IMR-90 (cell line): ENCODE measurements around the gene TAOK1. TPM values are rescaled to one million over a fixed set of nuclear protein-coding genes. Genes with fewer than 3 reads are reported as not detected.

ENCODE experiments used
- ATAC-seq: fragments of 200-7000 bp; cut with Tn5 transposase; 2 replicates; pipeline ENCODE4 v1.9.1; 2020; ENCODE audit warnings: low read depth, mild to moderate bottlenecking, moderate library complexity
- BruUV-seq: library from RNA; stranded (reverse); fragments of 400-500 nt; replicated peaks from 2 replicates; lab custom pipeline; 2021; lab: Mats Ljungman, UMichigan
- CTCF ChIA-PET: fragments of 300-600 bp; formaldehyde crosslinking; extraction: SDS; loops from one replicate; lab custom pipeline; 2021; ENCODE audit warnings: antibody characterized with exemption; lab: Yijun Ruan, JAX
- POLR2A ChIA-PET: fragments of 300-600 bp; sonication (Branson Sonifier 250); formaldehyde crosslinking; loops from one replicate; lab custom pipeline; 2022; ENCODE audit warnings: antibody characterized with exemption; ENCODE audit not compliant: unreplicated experiment; lab: Charles Lee
- DNase-seq: peaks from one replicate; pipeline ENCODE4 v3.0.0; 2013
- H2AFZ ChIP-seq: replicated peaks from 2 replicates; pipeline ENCODE3; 2013; ENCODE audit warnings: low read length, mild to moderate bottlenecking; ENCODE audit not compliant: poor library complexity
- H2AK5ac ChIP-seq: 2 replicates; pipeline ENCODE4 v1.6.1; 2013; ENCODE audit warnings: low read depth, low read length, inconsistent platforms
- H2AK9ac ChIP-seq: replicated peaks from 2 replicates; pipeline ENCODE3; 2013; ENCODE audit warnings: mild to moderate bottlenecking, low read depth, low read length, moderate library complexity; ENCODE audit not compliant: poor library complexity
- H2BK120ac ChIP-seq: 2 replicates; pipeline ENCODE4 v1.6.1; 2013; ENCODE audit warnings: low read depth, low read length, inconsistent platforms
- H2BK15ac ChIP-seq: 3 replicates; pipeline ENCODE4 v1.6.1; 2013; ENCODE audit warnings: low read depth, low read length, inconsistent platforms
- H2BK20ac ChIP-seq: 2 replicates; pipeline ENCODE4 v1.6.1; 2013; ENCODE audit warnings: low read depth, mild to moderate bottlenecking, inconsistent platforms, low read length, moderate library complexity
- H2BK5ac ChIP-seq: 2 replicates; pipeline ENCODE4 v1.6.1; 2013; ENCODE audit warnings: mild to moderate bottlenecking, low read depth, low read length, inconsistent platforms; ENCODE audit not compliant: poor library complexity, severe bottlenecking
- H3K14ac ChIP-seq: replicated peaks from 2 replicates; pipeline ENCODE4 v1.6.1; 2013; ENCODE audit warnings: low read depth, low read length, inconsistent platforms
- H3K18ac ChIP-seq: 2 replicates; pipeline ENCODE4 v1.6.1; 2013; ENCODE audit warnings: low read depth, low read length, control low read depth
- H3K23ac ChIP-seq: 2 replicates; pipeline ENCODE4 v1.6.1; 2013; ENCODE audit warnings: low read depth, low read length, inconsistent platforms
- H3K27ac ChIP-seq: 2 replicates; pipeline ENCODE4 v1.5.1; 2013; ENCODE audit warnings: mild to moderate bottlenecking, control low read depth, low read length; ENCODE audit not compliant: insufficient read depth
- H3K27me3 ChIP-seq: 2 replicates; pipeline ENCODE4 v1.6.1; 2013; ENCODE audit warnings: low read length; ENCODE audit not compliant: control insufficient read depth, insufficient read depth
- H3K36me3 ChIP-seq: 2 replicates; pipeline ENCODE4 v1.6.1; 2013; ENCODE audit warnings: low read length, mixed read lengths; ENCODE audit not compliant: control insufficient read depth, insufficient read depth
- H3K4ac ChIP-seq: 2 replicates; pipeline ENCODE4 v1.6.1; 2013; ENCODE audit warnings: low read depth, low read length, inconsistent platforms
- H3K4me1 ChIP-seq: 2 replicates; pipeline ENCODE4 v1.6.1; 2013; ENCODE audit warnings: low read length, mixed read lengths; ENCODE audit not compliant: control insufficient read depth, insufficient read depth
- H3K4me2 ChIP-seq: 2 replicates; pipeline ENCODE4 v1.6.1; 2013; ENCODE audit warnings: low read depth, mild to moderate bottlenecking, control low read depth, low read length, moderate library complexity
- H3K4me3 ChIP-seq: 2 replicates; pipeline ENCODE4 v1.5.1; 2013; ENCODE audit warnings: low read depth, mild to moderate bottlenecking, control low read depth, low read length, moderate library complexity; ENCODE audit not compliant: insufficient read depth
- H3K56ac ChIP-seq: 2 replicates; pipeline ENCODE4 v1.6.1; 2013; ENCODE audit warnings: low read length, inconsistent platforms; ENCODE audit not compliant: insufficient read depth; ENCODE audit errors: extremely low read depth
- H3K79me1 ChIP-seq, 2 experiments: 2 replicates each; pipeline ENCODE4 v1.6.1; 2013; ENCODE audit warnings: low read length in 2 of 2, inconsistent platforms in 1 of 2, low read depth in 1 of 2
- H3K9ac ChIP-seq: 2 replicates; pipeline ENCODE4 v1.6.1; 2013; ENCODE audit warnings: low read depth, low read length, control low read depth
- H3K9me1 ChIP-seq: 2 replicates; pipeline ENCODE4 v1.6.1; 2013; ENCODE audit warnings: low read length, inconsistent platforms; ENCODE audit not compliant: insufficient read depth
- H3K9me3 ChIP-seq: 2 replicates; pipeline ENCODE4 v1.6.1; 2013; ENCODE audit warnings: low read length; ENCODE audit not compliant: control insufficient read depth, insufficient read depth
- H4K20me1 ChIP-seq: 2 replicates; pipeline ENCODE4 v1.6.1; 2013; ENCODE audit warnings: low read length, inconsistent platforms; ENCODE audit not compliant: insufficient read depth
- H4K5ac ChIP-seq: 2 replicates; pipeline ENCODE4 v1.6.1; 2013; ENCODE audit warnings: mild to moderate bottlenecking, low read depth, low read length, control low read depth
- H4K8ac ChIP-seq, 2 experiments: 2 replicates each; pipeline ENCODE4 v1.6.1; 2013; ENCODE audit warnings: low read depth in 2 of 2, low read length in 2 of 2, control low read depth in 1 of 2, inconsistent platforms in 1 of 2
- H4K91ac ChIP-seq: 2 replicates; pipeline ENCODE4 v1.6.1; 2013; ENCODE audit warnings: low read depth, low read length, inconsistent platforms; ENCODE audit not compliant: insufficient read depth
- BHLHE40 ChIP-seq: fragments of 150-350 bp; IDR thresholded peaks from 2 replicates; pipeline ENCODE4 v1.6.1; 2016; ENCODE audit warnings: mild to moderate bottlenecking, low read depth, low read length
- CEBPB ChIP-seq: IDR thresholded peaks from 2 replicates; pipeline ENCODE4 v1.6.1; 2012; ENCODE audit warnings: low read depth, low read length, improper control_type of control experiment
- CHD1 ChIP-seq: IDR thresholded peaks from 2 replicates; pipeline ENCODE4 v1.6.1; 2012; ENCODE audit warnings: low read depth, low read length, improper control_type of control experiment
- CTCF ChIP-seq: conservative IDR thresholded peaks from 2 replicates; pipeline ENCODE4 v1.5.1; 2012; ENCODE audit warnings: mild to moderate bottlenecking, low read depth, low read length, improper control_type of control experiment
- ELK1 ChIP-seq: fragments of 150-350 bp; IDR thresholded peaks from 2 replicates; pipeline ENCODE4 v1.6.1; 2016; ENCODE audit warnings: low read depth, mild to moderate bottlenecking, low read length, moderate library complexity, borderline replicate concordance
- FOS ChIP-seq: fragments of 150-350 bp; IDR thresholded peaks from 2 replicates; pipeline ENCODE4 v1.6.1; 2016; ENCODE audit warnings: low read depth, low read length
- MAZ ChIP-seq: IDR thresholded peaks from 2 replicates; pipeline ENCODE4 v1.6.1; 2012; ENCODE audit warnings: low read depth, mild to moderate bottlenecking, low read length, improper control_type of control experiment, moderate library complexity, borderline replicate concordance
- MXI1 ChIP-seq: IDR thresholded peaks from 2 replicates; pipeline ENCODE4 v1.6.1; 2012; ENCODE audit warnings: low read depth, mild to moderate bottlenecking, low read length, moderate library complexity, borderline replicate concordance
- NFE2L2 ChIP-seq: fragments of 150-350 bp; IDR thresholded peaks from 2 replicates; pipeline ENCODE4 v1.6.1; 2016; ENCODE audit warnings: low read depth, mild to moderate bottlenecking, low read length
- POLR2A ChIP-seq: IDR thresholded peaks from 2 replicates; pipeline ENCODE4 v1.6.1; 2012; ENCODE audit warnings: mild to moderate bottlenecking, low read depth, low read length
- RAD21 ChIP-seq: IDR thresholded peaks from 2 replicates; pipeline ENCODE4 v1.6.1; 2012; ENCODE audit warnings: low read length, improper control_type of control experiment
- RCOR1 ChIP-seq: IDR thresholded peaks from 2 replicates; pipeline ENCODE4 v1.6.1; 2012; ENCODE audit warnings: mild to moderate bottlenecking, low read length, improper control_type of control experiment; ENCODE audit not compliant: insufficient replicate concordance
- RFX5 ChIP-seq: IDR thresholded peaks from 2 replicates; pipeline ENCODE4 v1.8.0; 2012; ENCODE audit warnings: low read depth, mild to moderate bottlenecking, low read length, moderate library complexity
- SMC3 ChIP-seq: fragments of 150-350 bp; IDR thresholded peaks from 2 replicates; pipeline ENCODE4 v1.6.1; 2016; ENCODE audit warnings: low read depth, mild to moderate bottlenecking, antibody characterized with exemption, low read length, moderate library complexity
- USF2 ChIP-seq: fragments of 150-350 bp; IDR thresholded peaks from 2 replicates; pipeline ENCODE4 v1.6.1; 2017; ENCODE audit warnings: mild to moderate bottlenecking, antibody characterized with exemption, low read length, low read depth
- WGBS, 2 experiments: methylation state at CpG; one replicate each; pipeline versions ENCODE4 v1.1.5 to v1.1.7; 2013; ENCODE audit warnings: missing lambda C conversion rate in 2 of 2; ENCODE audit not compliant: insufficient read length in 1 of 2; ENCODE audit errors: extremely low coverage in 2 of 2; 5-methylcytosine and 5-hydroxymethylcytosine counted together
- dilution Hi-C: fragments of 300-500 bp; cut with HindIII; formaldehyde crosslinking; loops from one replicate; pipeline ENCODE4 v1.14.3; 2018; ENCODE audit warnings: low sequenced_read_pairs; ENCODE audit not compliant: unreplicated experiment
- in situ Hi-C: fragments of 300-500 bp; cut with MboI; formaldehyde crosslinking; loops from 3 replicates; pipeline ENCODE4 v1.14.3; 2019; ENCODE audit warnings: low sequenced_read_pairs, inconsistent platforms, mixed read lengths
- intact Hi-C: fragments of 100-400 bp; cut with micrococcal nuclease; formaldehyde crosslinking; loops from 2 replicates; pipeline ENCODE4 v1.10.0; 2022
- polyA plus RNA-seq, 3 experiments: library from polyadenylated mRNA; depleted of rRNA; stranded (reverse); fragments of >200 nt; gene quantifications; 2 replicates each; pipeline ENCODE4 v1.2.3, GENCODE V29; 2012; ENCODE audit warnings: low replicate concordance in 1 of 3
- total RNA-seq: library from RNA; depleted of rRNA; stranded (reverse); fragments of >200 nt; gene quantifications from 2 replicates; pipeline ENCODE4 v1.2.3, GENCODE V29; 2012

TAOK1 gene
- total and polyA plus RNA-seq, 2 of the 4 experiments (the other 2 are of a cell fraction), result 9.8 to 91.8 TPM

GRCh38 chr17:29449865-29450671 lies 59.9 kb downstream of the TAOK1 start:
- no peak overlapping the region for H3K4me2 ChIP-seq
- peaks cover 19% of the 10 kb centered on the region for H3K36me3 ChIP-seq
- no peak overlapping the region for H3K23ac ChIP-seq
- H4K91ac ChIP-seq, result no peak overlapping the region
- H3K4me1 ChIP-seq, result no peaks in the 10 kb centered on the region; the same call in 1 of the 2 replicates
- no peak overlapping the region for H4K8ac ChIP-seq
- no peak overlapping the region for H3K14ac ChIP-seq
- no peak overlapping the region for H4K5ac ChIP-seq
- dilution Hi-C loops (no loop called here), in situ Hi-C loops (no loop called here), intact Hi-C loops (no loop called here)
- H2AK9ac ChIP-seq, result no peak overlapping the region
- ATAC-seq, result no peak
- CTCF ChIA-PET, result no interaction called here
- H2AFZ ChIP-seq, result no peak overlapping the region
- no peaks in the 10 kb centered on the region for H3K27me3 ChIP-seq
- peaks cover 15 to 59% of the 10 kb centered on the region in 2 experiments for H3K79me1 ChIP-seq
- peaks cover 16% of the 10 kb centered on the region for H3K9me1 ChIP-seq
- no peak for DNase-seq
- H3K18ac ChIP-seq, result no peak overlapping the region
- no peak overlapping the region for H3K27ac ChIP-seq
- no peaks in the 10 kb centered on the region for H3K9me3 ChIP-seq
- no peak overlapping the region for H2BK120ac ChIP-seq
- H2BK15ac ChIP-seq, result no peak overlapping the region
- H4K20me1 ChIP-seq, result peaks cover 59% of the 10 kb centered on the region
- POLR2A ChIA-PET, result no interaction called here
- no peak overlapping the region for H3K4ac ChIP-seq
- no peak overlapping the region for H3K4me3 ChIP-seq
- no peak overlapping the region for H2AK5ac ChIP-seq
- no peak overlapping the region for H3K56ac ChIP-seq
- no peak overlapping the region for H2BK5ac ChIP-seq
- H3K9ac ChIP-seq, result no peak overlapping the region
- H2BK20ac ChIP-seq, result no peak overlapping the region
- no TSS peak for BruUV-seq
- no CpG with 5 or more reads among the region's 5 CpGs for WGBS, 2 experiments
- TF ChIP-seq FOS (no peak), MXI1 (no peak), CTCF (no peak), CEBPB (no peak), RAD21 (no peak), RCOR1 (no peak), MAZ (no peak), BHLHE40 (no peak), USF2 (no peak), CHD1 (no peak), NFE2L2 (no peak), POLR2A (no peak), RFX5 (no peak), SMC3 (no peak), ELK1 (no peak)
